Neural progenitor cell (in vitro differentiated cells): Measurements from ENCODE around the gene DNAJC15. TPM values are rescaled to one million over a fixed set of nuclear protein-coding genes. Genes with fewer than 3 reads are reported as not detected.

Experiments
- DNase-seq: peaks from one replicate; pipeline ENCODE4 v3.0.0-alpha.2; 2016; ENCODE audit warnings: low spot score
- H2AFZ ChIP-seq: fragments of 200-600 bp; sonication (generic); replicated peaks from 2 replicates; pipeline ENCODE4 v1.6.1; 2016; ENCODE audit warnings: antibody characterized with exemption
- H3F3A ChIP-seq: fragments of 200-600 bp; sonication (generic); 2 replicates; pipeline ENCODE4 v1.6.1; 2016; ENCODE audit warnings: antibody characterized with exemption, low read depth
- H3K27ac ChIP-seq: fragments of 200-600 bp; sonication (generic); 2 replicates; pipeline ENCODE4 v1.5.1; 2016; ENCODE audit warnings: mild to moderate bottlenecking
- H3K27me3 ChIP-seq: fragments of 200-600 bp; sonication (generic); 2 replicates; pipeline ENCODE4 v1.6.1; 2016; ENCODE audit warnings: mild to moderate bottlenecking, moderate library complexity
- H3K36me3 ChIP-seq: fragments of 200-600 bp; sonication (generic); 2 replicates; pipeline ENCODE4 v1.5.1; 2016
- H3K4me1 ChIP-seq: fragments of 200-600 bp; sonication (generic); 2 replicates; pipeline ENCODE4 v1.6.1; 2016; ENCODE audit warnings: mixed run types
- H3K4me2 ChIP-seq: fragments of 200-600 bp; sonication (generic); 2 replicates; pipeline ENCODE4 v1.6.1; 2016
- H3K4me3 ChIP-seq: fragments of 200-600 bp; sonication (generic); 2 replicates; pipeline ENCODE4 v1.5.1; 2016
- H3K79me2 ChIP-seq: fragments of 200-600 bp; sonication (generic); 2 replicates; pipeline ENCODE4 v1.6.1; 2016; ENCODE audit warnings: low read depth
- H3K9ac ChIP-seq: fragments of 200-600 bp; sonication (generic); 2 replicates; pipeline ENCODE4 v1.6.1; 2016
- H3K9me3 ChIP-seq: fragments of 200-600 bp; sonication (generic); 2 replicates; pipeline ENCODE4 v1.5.1; 2016; ENCODE audit warnings: low read depth
- H4K20me1 ChIP-seq: fragments of 200-600 bp; sonication (generic); 2 replicates; pipeline ENCODE4 v1.6.1; 2016; ENCODE audit warnings: low read depth
- H3K27ac Mint-ChIP-seq: 3 replicates; pipeline ENCODE4 v1.8.0; 2021; ENCODE audit warnings: mixed read lengths
- H3K27me3 Mint-ChIP-seq: 2 replicates; pipeline ENCODE4 v1.8.0; 2022; ENCODE audit warnings: low read depth, mild to moderate bottlenecking, inconsistent platforms, moderate library complexity, mixed read lengths; ENCODE audit not compliant: insufficient read depth
- H3K36me3 Mint-ChIP-seq: 3 replicates; pipeline ENCODE4 v1.8.0; 2021; ENCODE audit warnings: mixed read lengths
- H3K4me1 Mint-ChIP-seq: 3 replicates; pipeline ENCODE4 v1.8.0; 2021; ENCODE audit warnings: mixed read lengths
- H3K4me3 Mint-ChIP-seq: 3 replicates; pipeline ENCODE4 v1.8.0; 2021; ENCODE audit warnings: mild to moderate bottlenecking, moderate library complexity, mixed read lengths
- H3K9me3 Mint-ChIP-seq: 3 replicates; pipeline ENCODE4 v1.8.0; 2020; ENCODE audit warnings: mixed read lengths
- EZH2 ChIP-seq: fragments of 200-600 bp; sonication (generic); IDR thresholded peaks from 2 replicates; pipeline ENCODE4 v1.6.1; 2017; ENCODE audit warnings: antibody characterized with exemption, mild to moderate bottlenecking, moderate library complexity
- EZH2phosphoT487 ChIP-seq: fragments of 200-600 bp; sonication (generic); IDR thresholded peaks from 2 replicates; pipeline ENCODE4 v1.6.1; 2017; ENCODE audit warnings: antibody characterized with exemption
- total RNA-seq: library from RNA; depleted of rRNA; stranded (reverse); fragments of >200 nt; gene quantifications from 2 replicates; pipeline ENCODE4 v1.2.3, GENCODE V29; 2015; ENCODE audit warnings: low replicate concordance
- TF ChIP-seq, protein P1 (sequence below): fragments of 200-600 bp; sonication (generic); IDR thresholded peaks from 2 replicates; pipeline ENCODE4 v1.5.1; 2017; ENCODE audit warnings: antibody characterized with exemption, mild to moderate bottlenecking

Gene DNAJC15
- total RNA-seq, 1 donor from 2014 or later, result 3.2 TPM

- Histone ChIP-seq H3K4me3 (no peak overlapping the region), H3K9me3 (no peaks in the 10 kb centered on the region), H3K79me2 (no peaks in the 10 kb centered on the region), H3K27me3 (peaks cover 17% of the 10 kb centered on the region), H2AFZ (no peak overlapping the region), H3K27ac (no peak overlapping the region), H3K4me2 (no peak overlapping the region), H4K20me1 (no peaks in the 10 kb centered on the region), H3K9ac (no peak overlapping the region), H3K36me3 (no peaks in the 10 kb centered on the region), H3F3A (no peaks in the 10 kb centered on the region), H3K4me1 (peaks cover 8% of the 10 kb centered on the region)
- no peak overlapping the region for H3K4me3 Mint-ChIP-seq
- peaks cover 8% of the 10 kb centered on the region for H3K4me1 Mint-ChIP-seq
- DNase-seq, result no peak
- TF ChIP-seq EZH2phosphoT487, result no peak
- TF ChIP-seq, protein P1, sequence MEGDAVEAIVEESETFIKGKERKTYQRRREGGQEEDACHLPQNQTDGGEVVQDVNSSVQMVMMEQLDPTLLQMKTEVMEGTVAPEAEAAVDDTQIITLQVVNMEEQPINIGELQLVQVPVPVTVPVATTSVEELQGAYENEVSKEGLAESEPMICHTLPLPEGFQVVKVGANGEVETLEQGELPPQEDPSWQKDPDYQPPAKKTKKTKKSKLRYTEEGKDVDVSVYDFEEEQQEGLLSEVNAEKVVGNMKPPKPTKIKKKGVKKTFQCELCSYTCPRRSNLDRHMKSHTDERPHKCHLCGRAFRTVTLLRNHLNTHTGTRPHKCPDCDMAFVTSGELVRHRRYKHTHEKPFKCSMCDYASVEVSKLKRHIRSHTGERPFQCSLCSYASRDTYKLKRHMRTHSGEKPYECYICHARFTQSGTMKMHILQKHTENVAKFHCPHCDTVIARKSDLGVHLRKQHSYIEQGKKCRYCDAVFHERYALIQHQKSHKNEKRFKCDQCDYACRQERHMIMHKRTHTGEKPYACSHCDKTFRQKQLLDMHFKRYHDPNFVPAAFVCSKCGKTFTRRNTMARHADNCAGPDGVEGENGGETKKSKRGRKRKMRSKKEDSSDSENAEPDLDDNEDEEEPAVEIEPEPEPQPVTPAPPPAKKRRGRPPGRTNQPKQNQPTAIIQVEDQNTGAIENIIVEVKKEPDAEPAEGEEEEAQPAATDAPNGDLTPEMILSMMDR, result no peak
- TF ChIP-seq EZH2, result no peak
- no peaks in the 10 kb centered on the region for H3K9me3 Mint-ChIP-seq
- no peaks in the 10 kb centered on the region for H3K36me3 Mint-ChIP-seq
- H3K27me3 Mint-ChIP-seq, result peaks cover 6% of the 10 kb centered on the region
- H3K27ac Mint-ChIP-seq, result no peak overlapping the region
These were observed 26.8 kb upstream of the DNAJC15 start for GRCh38 chr13:42996584-42996983.

DNA sequence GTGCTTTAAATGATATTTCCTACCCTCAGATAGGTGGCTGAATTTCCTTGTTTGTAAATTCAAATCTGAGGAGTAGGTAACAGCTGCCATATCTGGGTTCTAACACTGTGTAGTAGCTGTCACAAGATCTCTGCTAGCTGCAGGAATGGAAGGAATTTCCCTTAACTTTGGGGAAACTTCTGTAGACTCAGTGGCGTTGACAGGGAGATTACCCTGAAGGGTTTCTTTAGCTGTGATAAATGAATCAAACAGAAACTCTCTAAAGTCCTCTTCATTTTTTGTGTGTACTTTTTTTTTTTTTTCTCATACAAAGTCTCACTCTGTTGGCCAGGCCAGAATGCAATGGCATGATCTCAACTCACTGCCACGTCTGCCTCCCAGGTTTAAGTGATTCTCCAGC lies 26.0 kb upstream of the DNAJC15 start:
- H4K20me1 ChIP-seq, result no peaks in the 10 kb centered on the region
- no peak for DNase-seq
- H3K4me1 Mint-ChIP-seq, result peaks cover 2% of the 10 kb centered on the region
- no peaks in the 10 kb centered on the region for H3K79me2 ChIP-seq
- peaks cover 5% of the 10 kb centered on the region for H3K4me1 ChIP-seq
- no peaks in the 10 kb centered on the region for H3F3A ChIP-seq
- peaks cover 9% of the 10 kb centered on the region for H3K27me3 ChIP-seq
- TF ChIP-seq, protein P1, result no peak
- TF ChIP-seq EZH2 (no peak), EZH2phosphoT487 (no peak)
- H3K4me3 Mint-ChIP-seq, result no peak overlapping the region
- H3K27ac Mint-ChIP-seq, result no peak overlapping the region
- H2AFZ ChIP-seq, result no peak overlapping the region
- H3K36me3 ChIP-seq, result no peaks in the 10 kb centered on the region
- no peaks in the 10 kb centered on the region for H3K9me3 Mint-ChIP-seq
- H3K36me3 Mint-ChIP-seq, result no peaks in the 10 kb centered on the region
- H3K27me3 Mint-ChIP-seq, result peaks cover 2% of the 10 kb centered on the region
- H3K9me3 ChIP-seq, result no peaks in the 10 kb centered on the region
- no peak overlapping the region for H3K27ac ChIP-seq
- H3K4me2 ChIP-seq, result no peak overlapping the region
- H3K4me3 ChIP-seq, result no peak overlapping the region
- no peak overlapping the region for H3K9ac ChIP-seq

DNA sequence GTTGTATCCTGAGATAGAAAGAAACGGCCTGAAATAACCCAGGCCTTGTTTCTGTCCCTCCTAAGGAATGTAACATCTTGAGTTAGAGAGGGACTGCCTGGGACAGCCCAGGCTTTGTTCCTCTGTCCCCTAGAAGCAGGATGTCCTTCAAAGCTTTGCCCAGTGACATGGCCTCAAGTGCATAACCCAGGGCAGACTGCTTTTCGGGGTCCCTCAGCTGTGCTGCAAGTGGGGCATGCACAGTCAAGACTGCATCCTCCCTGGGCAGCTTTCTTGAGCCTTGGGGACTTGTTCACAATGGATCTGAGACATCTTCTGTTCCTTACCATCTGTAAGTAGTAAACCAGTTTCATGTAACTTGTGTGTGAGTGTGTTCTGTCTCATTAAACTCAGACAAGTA lies 23.9 kb upstream of the DNAJC15 start:
- no peak overlapping the region for H3K27ac ChIP-seq
- no peak overlapping the region for H3K4me3 Mint-ChIP-seq
- peaks cover 5% of the 10 kb centered on the region for H3K9me3 Mint-ChIP-seq
- peaks cover 2% of the 10 kb centered on the region for H3K27me3 Mint-ChIP-seq
- H3K9ac ChIP-seq, result no peak overlapping the region
- no peak for TF ChIP-seq EZH2
- TF ChIP-seq, protein P1, result no peak
- no peak for TF ChIP-seq EZH2phosphoT487
- H4K20me1 ChIP-seq, result no peaks in the 10 kb centered on the region
- H3K4me3 ChIP-seq, result no peak overlapping the region
- no peaks in the 10 kb centered on the region for H3K4me1 ChIP-seq
- H2AFZ ChIP-seq, result no peak overlapping the region
- no peaks in the 10 kb centered on the region for H3F3A ChIP-seq
- no peaks in the 10 kb centered on the region for H3K36me3 ChIP-seq
- no peaks in the 10 kb centered on the region for H3K79me2 ChIP-seq
- no peak overlapping the region for H3K4me2 ChIP-seq
- no peak for DNase-seq
- no peaks in the 10 kb centered on the region for H3K36me3 Mint-ChIP-seq
- no peaks in the 10 kb centered on the region for H3K9me3 ChIP-seq
- no peaks in the 10 kb centered on the region for H3K4me1 Mint-ChIP-seq
- H3K27ac Mint-ChIP-seq, result no peak overlapping the region
- no peaks in the 10 kb centered on the region for H3K27me3 ChIP-seq
